CD4-positive, CD25-positive, alpha-beta regulatory T cell (primary cell): ENCODE measurements around the gene ERGIC1. TPM values are rescaled to one million over a fixed set of nuclear protein-coding genes. Genes with fewer than 3 reads are reported as not detected.

Experiments used
- ATAC-seq, 2 donors: fragments of 150-1000 bp; cut with Tn5 transposase; one replicate each; pipeline ENCODE4 v1.10.0; 2021; ENCODE audit warnings: low read depth in 2 of 2, moderate number of reproducible peaks in 2 of 2, moderate library complexity in 1 of 2
- DNase-seq, 3 donors: peaks; one replicate each; pipeline versions ENCODE4 v3.0.0 to v3.0.0-alpha.2; 2012 to 2022; ENCODE audit warnings: mixed read lengths in 1 of 3
- H3K27ac ChIP-seq: one replicate; pipeline ENCODE4 v1.7.0; 2013; ENCODE audit warnings: mild to moderate bottlenecking, low read length; ENCODE audit not compliant: insufficient read depth, poor library complexity, severe bottlenecking
- H3K27me3 ChIP-seq: one replicate; pipeline ENCODE4 v1.7.0; 2013; ENCODE audit warnings: low read length; ENCODE audit not compliant: control insufficient read depth, insufficient read depth
- H3K36me3 ChIP-seq: one replicate; pipeline ENCODE4 v1.7.0; 2013; ENCODE audit warnings: mild to moderate bottlenecking, low read length, moderate library complexity; ENCODE audit not compliant: control insufficient read depth, insufficient read depth
- H3K4me1 ChIP-seq: 2 replicates; pipeline ENCODE4 v1.7.0; 2013; ENCODE audit warnings: mild to moderate bottlenecking, low read length; ENCODE audit not compliant: insufficient read depth, control insufficient read depth, poor library complexity, severe bottlenecking
- H3K4me3 ChIP-seq: one replicate; pipeline ENCODE4 v1.7.0; 2013; ENCODE audit warnings: low read depth, mild to moderate bottlenecking, low read length, moderate library complexity
- H3K9me3 ChIP-seq, 2 experiments: 1 replicate in 1 of 2; 2 replicates in 1 of 2; pipeline ENCODE4 v1.7.0; 2013; ENCODE audit warnings: low read length in 2 of 2, mild to moderate bottlenecking in 1 of 2, moderate library complexity in 1 of 2; ENCODE audit not compliant: control insufficient read depth in 2 of 2
- H3K27ac Mint-ChIP-seq, 3 donors: one replicate each; pipeline ENCODE4 v1.8.0; 2020 to 2022; ENCODE audit warnings: mild to moderate bottlenecking in 3 of 3, mixed read lengths in 3 of 3, moderate library complexity in 2 of 3
- H3K27me3 Mint-ChIP-seq: one replicate; pipeline ENCODE4 v1.8.0; 2022; ENCODE audit warnings: mild to moderate bottlenecking, mixed read lengths
- H3K36me3 Mint-ChIP-seq: one replicate; pipeline ENCODE4 v1.8.0; 2020; ENCODE audit warnings: mixed read lengths
- H3K4me1 Mint-ChIP-seq, 4 donors: one replicate each; pipeline ENCODE4 v1.8.0; 2020 to 2022; ENCODE audit warnings: mixed read lengths in 4 of 4, mild to moderate bottlenecking in 1 of 4
- H3K4me3 Mint-ChIP-seq, 4 donors: one replicate each; pipeline ENCODE4 v1.8.0; 2020 to 2022; ENCODE audit warnings: mild to moderate bottlenecking in 4 of 4, mixed read lengths in 4 of 4, moderate library complexity in 3 of 4
- H3K9me3 Mint-ChIP-seq, 7 donors: one replicate each; pipeline ENCODE4 v1.8.0; 2020 to 2022; ENCODE audit warnings: mixed read lengths in 7 of 7, mild to moderate bottlenecking in 3 of 7, moderate library complexity in 2 of 7
- polyA plus RNA-seq, 4 donors: library from polyadenylated mRNA; unstranded; fragments of 300-500 nt; fragmentation: Illumina TruSeq; gene quantifications; one replicate each; pipeline ENCODE4 v1.2.3, GENCODE V29; 2021
- total RNA-seq: library from RNA; stranded (reverse); gene quantifications from one replicate; pipeline ENCODE4 v1.2.3, GENCODE V29; 2022

The ERGIC1 gene
- total and polyA plus RNA-seq, 5 donors from 2014 or later, result 15.7 to 58.4 (median 19.9) TPM

DNA sequence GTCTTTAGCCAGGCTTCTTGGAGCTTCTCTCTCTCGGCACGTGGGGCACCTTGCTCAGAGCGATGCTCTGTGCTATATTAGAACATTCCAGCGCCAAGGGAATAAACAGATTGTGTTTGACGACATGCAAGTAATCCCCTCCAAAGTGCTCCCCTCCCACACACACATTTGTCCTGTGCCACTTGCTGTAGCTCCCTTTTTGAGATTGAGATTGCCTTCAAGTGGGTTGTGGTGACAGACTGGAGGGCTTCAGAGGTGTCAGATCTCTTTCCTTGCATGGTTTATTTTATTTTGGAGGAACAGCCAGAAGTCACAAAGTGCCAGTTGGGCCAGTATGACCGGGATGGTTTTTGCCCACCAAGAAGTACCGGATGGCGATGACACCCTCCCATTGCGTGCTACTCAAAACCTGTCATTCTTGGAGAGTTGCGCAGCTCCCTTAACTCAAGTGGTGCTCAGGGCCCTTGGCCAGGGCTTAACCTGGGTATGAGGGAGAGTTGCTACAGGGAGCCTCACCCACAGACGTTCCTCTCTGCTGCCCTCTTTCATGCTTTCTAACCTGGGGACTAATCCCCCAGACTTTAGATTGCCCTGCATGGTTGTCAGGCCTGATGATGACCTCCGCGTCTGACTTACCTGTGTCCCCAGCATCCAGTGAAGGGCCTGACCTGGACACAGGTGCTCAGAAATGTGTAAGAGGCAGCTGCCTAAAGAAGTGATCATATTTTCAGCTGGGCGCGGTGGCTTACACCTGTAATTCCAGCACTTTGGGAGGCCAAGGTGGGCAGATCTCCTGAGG, 106.4 kb downstream of the ERGIC1 start:
- Histone ChIP-seq H3K4me1 (no peaks in the 10 kb centered on the region), H3K27me3 (no peaks in the 10 kb centered on the region), H3K9me3 (no peaks in the 10 kb centered on the region), H3K4me3 (no peak overlapping the region), H3K36me3 (peaks cover 18% of the 10 kb centered on the region), H3K27ac (no peak overlapping the region)
- ATAC-seq, result no peak
- H3K9me3 Mint-ChIP-seq, result no peaks in the 10 kb centered on the region
- H3K27me3 Mint-ChIP-seq, result no peaks in the 10 kb centered on the region
- H3K36me3 Mint-ChIP-seq, result peaks cover 26% of the 10 kb centered on the region
- H3K27ac Mint-ChIP-seq, result no peak overlapping the region
- H3K4me1 Mint-ChIP-seq, result no peaks in the 10 kb centered on the region
- peak overlapping the region in 1 of 4 donors; percentile 27 for H3K4me3 Mint-ChIP-seq
- no peak for DNase-seq

DNA sequence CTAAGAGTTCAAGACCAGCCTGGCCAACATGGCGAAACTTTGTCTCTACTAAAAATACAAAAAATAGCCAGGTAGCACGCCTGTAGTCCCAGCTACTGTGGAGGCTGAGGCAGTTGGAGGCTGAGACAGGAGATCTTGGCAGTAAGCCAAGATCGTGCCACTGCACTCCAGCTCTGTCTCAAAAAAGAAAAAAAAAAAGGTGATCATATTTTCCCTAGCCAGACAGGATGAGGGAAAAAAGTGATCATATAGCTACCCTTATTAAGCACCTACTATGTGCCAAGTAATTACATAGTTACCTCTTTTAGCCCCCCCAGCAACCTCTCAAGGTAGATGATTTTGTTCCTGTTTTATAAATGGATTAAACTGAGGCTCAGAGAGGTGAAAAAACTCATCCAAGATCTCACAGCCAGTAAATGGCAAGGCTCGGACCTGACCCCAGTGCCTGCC, 107.0 kb downstream of the ERGIC1 start:
- no peak overlapping the region for H3K27ac Mint-ChIP-seq
- H3K9me3 Mint-ChIP-seq, result no peaks in the 10 kb centered on the region
- Histone ChIP-seq H3K4me3 (no peak overlapping the region), H3K27me3 (no peaks in the 10 kb centered on the region), H3K36me3 (peaks cover 16% of the 10 kb centered on the region), H3K4me1 (no peaks in the 10 kb centered on the region), H3K27ac (no peak overlapping the region), H3K9me3 (no peaks in the 10 kb centered on the region)
- H3K27me3 Mint-ChIP-seq, result no peaks in the 10 kb centered on the region
- DNase-seq (no peak), ATAC-seq (no peak)
- peaks cover 23% of the 10 kb centered on the region for H3K36me3 Mint-ChIP-seq
- no peaks in the 10 kb centered on the region for H3K4me1 Mint-ChIP-seq
- no peak overlapping the region for H3K4me3 Mint-ChIP-seq

GRCh38 chr5:172942556-172942955, 108.5 kb downstream of the ERGIC1 start:
- peak overlapping the region in 1 of 3 donors; percentile 25 for H3K27ac Mint-ChIP-seq
- Histone ChIP-seq H3K4me1 (no peaks in the 10 kb centered on the region), H3K9me3 (no peaks in the 10 kb centered on the region), H3K36me3 (peaks cover 17% of the 10 kb centered on the region), H3K4me3 (no peak overlapping the region), H3K27me3 (no peaks in the 10 kb centered on the region), H3K27ac (no peak overlapping the region)
- DNase-seq (no peak), ATAC-seq (no peak)
- H3K9me3 Mint-ChIP-seq, result no peaks in the 10 kb centered on the region
- no peak overlapping the region for H3K4me3 Mint-ChIP-seq
- no peaks in the 10 kb centered on the region for H3K4me1 Mint-ChIP-seq
- peaks cover 22% of the 10 kb centered on the region for H3K36me3 Mint-ChIP-seq
- H3K27me3 Mint-ChIP-seq, result no peaks in the 10 kb centered on the region

- H3K4me1 ChIP-seq, result no peaks in the 10 kb centered on the region
- H3K27ac ChIP-seq, result no peak overlapping the region
- H3K36me3 ChIP-seq, result peaks cover 19% of the 10 kb centered on the region
- peaks cover 27% of the 10 kb centered on the region for H3K36me3 Mint-ChIP-seq
- no peaks in the 10 kb centered on the region for H3K9me3 ChIP-seq
- no peaks in the 10 kb centered on the region for H3K9me3 Mint-ChIP-seq
- H3K4me3 ChIP-seq, result no peak overlapping the region
- no peaks in the 10 kb centered on the region for H3K27me3 Mint-ChIP-seq
- no peak overlapping the region for H3K4me3 Mint-ChIP-seq
- H3K27ac Mint-ChIP-seq, result no peak overlapping the region
- H3K4me1 Mint-ChIP-seq, result no peaks in the 10 kb centered on the region
- H3K27me3 ChIP-seq, result no peaks in the 10 kb centered on the region
- DNase-seq, result no peak
- ATAC-seq, result no peak
Observed at GRCh38 chr5:172943283-172943841, 109.3 kb downstream of the ERGIC1 start.

DNA sequence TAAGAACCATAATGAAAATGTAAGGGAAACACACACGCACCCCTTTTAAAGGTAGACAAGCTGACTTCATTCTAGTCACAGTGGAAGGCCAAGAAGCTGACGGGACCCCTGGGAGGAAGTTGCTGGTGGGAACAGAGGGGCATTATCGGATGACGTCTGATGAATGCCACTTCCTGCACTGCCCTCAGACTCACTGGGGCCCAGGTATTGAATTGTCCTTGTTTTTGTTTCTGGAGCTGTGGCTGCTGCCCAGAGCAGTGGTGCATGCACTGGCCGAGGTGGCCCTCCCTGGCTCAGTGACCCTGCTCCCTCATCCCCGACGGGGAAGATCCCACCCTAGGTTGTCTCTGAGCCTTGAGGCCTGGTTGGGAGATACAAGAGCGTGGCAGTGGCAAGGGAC, 109.9 kb downstream of the ERGIC1 start:
- Histone ChIP-seq H3K27ac (no peak overlapping the region), H3K4me1 (no peaks in the 10 kb centered on the region), H3K27me3 (no peaks in the 10 kb centered on the region), H3K9me3 (no peaks in the 10 kb centered on the region), H3K4me3 (no peak overlapping the region), H3K36me3 (peaks cover 19% of the 10 kb centered on the region)
- no peaks in the 10 kb centered on the region for H3K9me3 Mint-ChIP-seq
- DNase-seq (no peak), ATAC-seq (no peak)
- no peak overlapping the region for H3K27ac Mint-ChIP-seq
- no peaks in the 10 kb centered on the region for H3K4me1 Mint-ChIP-seq
- no peaks in the 10 kb centered on the region for H3K27me3 Mint-ChIP-seq
- peaks cover 28% of the 10 kb centered on the region for H3K36me3 Mint-ChIP-seq
- H3K4me3 Mint-ChIP-seq, result no peak overlapping the region

- Histone ChIP-seq H3K4me3 (no peak overlapping the region), H3K36me3 (peaks cover 19% of the 10 kb centered on the region), H3K27me3 (no peaks in the 10 kb centered on the region), H3K9me3 (no peaks in the 10 kb centered on the region), H3K27ac (no peak overlapping the region), H3K4me1 (no peaks in the 10 kb centered on the region)
- ATAC-seq (no peak), DNase-seq (no peak)
- Mint-ChIP-seq H3K9me3 (no peaks in the 10 kb centered on the region), H3K4me1 (no peaks in the 10 kb centered on the region), H3K4me3 (no peak overlapping the region), H3K27ac (peak overlapping the region in 1 of 3 donors; percentile 0), H3K27me3 (no peaks in the 10 kb centered on the region), H3K36me3 (peaks cover 32% of the 10 kb centered on the region)
Observed at GRCh38 chr5:172944741-172945140, 110.7 kb downstream of the ERGIC1 start.

GRCh38 chr5:172945151-172945550, 111.1 kb downstream of the ERGIC1 start:
- Histone ChIP-seq H3K4me3 (no peak overlapping the region), H3K36me3 (peaks cover 20% of the 10 kb centered on the region), H3K27ac (no peak overlapping the region), H3K4me1 (no peaks in the 10 kb centered on the region), H3K9me3 (no peaks in the 10 kb centered on the region), H3K27me3 (no peaks in the 10 kb centered on the region)
- no peak for DNase-seq
- no peak for ATAC-seq
- Mint-ChIP-seq H3K4me1 (no peaks in the 10 kb centered on the region), H3K27me3 (no peaks in the 10 kb centered on the region), H3K36me3 (peaks cover 32% of the 10 kb centered on the region), H3K4me3 (no peak overlapping the region), H3K9me3 (no peaks in the 10 kb centered on the region), H3K27ac (no peak overlapping the region)

GRCh38 chr5:172946146-172946545, 112.1 kb downstream of the ERGIC1 start:
- H3K4me3 Mint-ChIP-seq, result no peak overlapping the region
- no peaks in the 10 kb centered on the region for H3K4me1 Mint-ChIP-seq
- Histone ChIP-seq H3K9me3 (no peaks in the 10 kb centered on the region), H3K4me3 (no peak overlapping the region), H3K27ac (no peak overlapping the region), H3K4me1 (no peaks in the 10 kb centered on the region), H3K36me3 (peaks cover 23% of the 10 kb centered on the region), H3K27me3 (no peaks in the 10 kb centered on the region)
- DNase-seq (no peak), ATAC-seq (no peak)
- H3K27ac Mint-ChIP-seq, result no peak overlapping the region
- no peaks in the 10 kb centered on the region for H3K9me3 Mint-ChIP-seq
- H3K36me3 Mint-ChIP-seq, result peaks cover 37% of the 10 kb centered on the region
- no peaks in the 10 kb centered on the region for H3K27me3 Mint-ChIP-seq
